Endothelial cell of umbilical vein (primary cell): ENCODE results near the gene CDK2. TPM values are rescaled to one million over a fixed set of nuclear protein-coding genes. Genes with fewer than 3 reads are reported as not detected.

ENCODE experiments used
- BruUV-seq: library from RNA; stranded (reverse); fragments of 400-500 nt; replicated peaks from 2 replicates; lab custom pipeline; 2021; lab: Mats Ljungman, UMichigan
- CTCF ChIA-PET: fragments of 300-600, 350-600 bp; sonication (Branson Sonifier 250); formaldehyde crosslinking; loops from one replicate; lab custom pipeline; 2021; ENCODE audit warnings: antibody characterized with exemption, inconsistent platforms; lab: Charles Lee
- POLR2A ChIA-PET: fragments of 300-600, 350-600 bp; sonication (Branson Sonifier 250); formaldehyde crosslinking; loops from one replicate; lab custom pipeline; 2021; ENCODE audit warnings: antibody characterized with exemption, inconsistent platforms; lab: Charles Lee
- DNase-seq: peaks from one replicate; pipeline ENCODE4 v3.0.0-alpha.2; 2011; ENCODE audit warnings: low read depth, low spot score
- FAIRE-seq: peaks from 2 replicates; lab custom pipeline; 2011; peaks lifted over from hg19 to GRCh38; lab: Jason Lieb, UNC
- H2AFZ ChIP-seq: 2 replicates; pipeline ENCODE4 v1.6.0; 2012; ENCODE audit warnings: low read depth, low read length, control low read depth, inconsistent platforms
- H3K27ac ChIP-seq: 2 replicates; pipeline ENCODE4 v1.5.1; 2011; ENCODE audit warnings: low read depth, mild to moderate bottlenecking, control low read depth, low read length, moderate library complexity; ENCODE audit not compliant: insufficient read depth
- H3K27me3 ChIP-seq, 2 experiments: 2 replicates each; pipeline versions ENCODE4 v1.6.0 to v1.6.1; 2011; ENCODE audit warnings: low read length in 2 of 2, mixed read lengths in 1 of 2; ENCODE audit not compliant: control insufficient read depth in 2 of 2, insufficient read depth in 2 of 2
- H3K36me3 ChIP-seq, 2 experiments: 2 replicates in 1 of 2; 3 replicates in 1 of 2; pipeline ENCODE4 v1.5.1; 2011; ENCODE audit warnings: low read length in 2 of 2, mild to moderate bottlenecking in 1 of 2, moderate library complexity in 1 of 2; ENCODE audit not compliant: control insufficient read depth in 2 of 2, insufficient read depth in 2 of 2; ENCODE audit errors: extremely low read depth in 1 of 2
- H3K4me1 ChIP-seq: 3 replicates; pipeline ENCODE4 v1.5.1; 2011; ENCODE audit warnings: mild to moderate bottlenecking, low read length; ENCODE audit not compliant: control insufficient read depth, insufficient read depth; ENCODE audit errors: extremely low read depth
- H3K4me2 ChIP-seq: 2 replicates; pipeline ENCODE4 v1.6.1; 2011; ENCODE audit warnings: low read length, control low read depth, mixed read lengths; ENCODE audit not compliant: insufficient read depth
- H3K4me3 ChIP-seq, 3 experiments: fragments of 200-600 bp in 1 of 3; sonication (generic), shearing (Covaris generic) in 1 of 3; replicated peaks in 1 of 3; 2 replicates each; pipeline ENCODE4 v1.5.1; 2011 to 2016; ENCODE audit warnings: control low read depth in 3 of 3, low read length in 3 of 3, mild to moderate bottlenecking in 2 of 3, inconsistent platforms in 1 of 3, low read depth in 1 of 3, moderate library complexity in 1 of 3; ENCODE audit not compliant: insufficient read depth in 1 of 3
- H3K79me2 ChIP-seq: 2 replicates; pipeline ENCODE4 v1.6.0; 2012; ENCODE audit warnings: low read length, inconsistent platforms; ENCODE audit not compliant: control insufficient read depth, insufficient read depth
- H3K9ac ChIP-seq: replicated peaks from 2 replicates; pipeline ENCODE3; 2011; ENCODE audit warnings: low read length, control low read depth; ENCODE audit not compliant: insufficient read depth; ENCODE audit errors: extremely low read depth
- H3K9me1 ChIP-seq: replicated peaks from 3 replicates; pipeline ENCODE4 v1.6.0; 2011; ENCODE audit warnings: mild to moderate bottlenecking, low read length; ENCODE audit not compliant: control insufficient read depth, insufficient read depth; ENCODE audit errors: extremely low read depth
- H3K9me3 ChIP-seq: replicated peaks from 2 replicates; pipeline ENCODE4 v1.5.1; 2012; ENCODE audit warnings: low read length, inconsistent platforms; ENCODE audit not compliant: control insufficient read depth, insufficient read depth
- H4K20me1 ChIP-seq: replicated peaks from 2 replicates; pipeline ENCODE3; 2011; ENCODE audit warnings: mild to moderate bottlenecking, low read length; ENCODE audit not compliant: control insufficient read depth, insufficient read depth; ENCODE audit errors: extremely low read depth
- CTCF ChIP-seq, 2 donors: IDR thresholded peaks; 1 replicate in 1 of 2; 2 replicates in 1 of 2; pipeline ENCODE4 v1.5.1; 2011; ENCODE audit warnings: low read length in 2 of 2, mild to moderate bottlenecking in 2 of 2, moderate library complexity in 2 of 2, control low read depth in 1 of 2, inconsistent platforms in 1 of 2, low read depth in 1 of 2; ENCODE audit not compliant: insufficient read depth in 1 of 2; ENCODE audit errors: extremely low read depth in 1 of 2
- EZH2 ChIP-seq: IDR thresholded peaks from 2 replicates; pipeline ENCODE4 v1.6.1; 2012; ENCODE audit warnings: borderline replicate concordance, low read depth, mild to moderate bottlenecking, moderate library complexity, low read length, inconsistent platforms; ENCODE audit not compliant: severe bottlenecking
- FOS ChIP-seq: IDR thresholded peaks from 2 replicates; pipeline ENCODE4 v1.6.1; 2011; ENCODE audit warnings: mild to moderate bottlenecking, low read length, moderate library complexity, borderline replicate concordance; ENCODE audit not compliant: insufficient read depth
- GATA2 ChIP-seq: IDR thresholded peaks from 2 replicates; pipeline ENCODE4 v1.7.0; 2011; ENCODE audit warnings: low read depth, mild to moderate bottlenecking, moderate library complexity, mixed read lengths, low read length; ENCODE audit not compliant: insufficient read length, insufficient read depth
- JUN ChIP-seq: IDR thresholded peaks from 2 replicates; pipeline ENCODE4 v1.6.1; 2011; ENCODE audit warnings: borderline replicate concordance, low read depth; ENCODE audit not compliant: insufficient read length, insufficient read depth
- MAX ChIP-seq: IDR thresholded peaks from 2 replicates; pipeline ENCODE4 v1.6.1; 2011; ENCODE audit not compliant: insufficient read depth, insufficient read length
- MYC ChIP-seq: IDR thresholded peaks from one replicate; pipeline ENCODE4 v1.6.1; 2011; ENCODE audit warnings: mild to moderate bottlenecking, low read depth, low read length
- POLR2A ChIP-seq: IDR thresholded peaks from 2 replicates; pipeline ENCODE4 v1.6.1; 2012; ENCODE audit warnings: low read depth, mild to moderate bottlenecking, control low read depth, low read length
- POLR2AphosphoS5 ChIP-seq: IDR thresholded peaks from 2 replicates; pipeline ENCODE4 v1.6.1; 2012; ENCODE audit warnings: low read depth, mild to moderate bottlenecking, control low read depth, low read length, moderate library complexity; ENCODE audit not compliant: insufficient read depth
- dilution Hi-C: fragments of 300-500 bp; cut with MboI; formaldehyde crosslinking; loops from one replicate; pipeline ENCODE4 v1.15.0; 2019; ENCODE audit warnings: low sequenced_read_pairs; ENCODE audit not compliant: extremely low pct_ligation_motif_present
- intact Hi-C: fragments of 100-400 bp; cut with micrococcal nuclease; formaldehyde crosslinking; loops from one replicate; pipeline ENCODE4 v1.10.0; 2022
- polyA plus RNA-seq, 4 experiments: library from polyadenylated mRNA; depleted of rRNA in 3 of 4; stranded (reverse) in 3 of 4; unstranded in 1 of 4; fragments of >200 nt; gene quantifications; 2 replicates each; pipeline versions ENCODE4 v1.2.1 to v1.2.3, GENCODE V29; 2011 to 2012; ENCODE audit warnings: missing spikeins in 1 of 4
- total RNA-seq: library from RNA; stranded (reverse); gene quantifications from 2 replicates; pipeline ENCODE4 v1.2.3, GENCODE V29; 2021

CDK2 gene
- total and polyA plus RNA-seq, 2 donors (not counting 3 experiments of a cell fraction or from before 2014, with no cell fraction given): 46.7 to 69.8 TPM

GRCh38 chr12:55935738-55936151, 30.9 kb upstream of the CDK2 start:
- Histone ChIP-seq H3K79me2 (no peaks in the 10 kb centered on the region), H3K27me3 (no peaks in the 10 kb centered on the region), H2AFZ (no peak overlapping the region), H3K4me2 (no peak overlapping the region), H3K9me1 (no peaks in the 10 kb centered on the region), H3K4me3 (no peak overlapping the region), H4K20me1 (no peaks in the 10 kb centered on the region), H3K4me1 (peaks cover 24% of the 10 kb centered on the region), H3K36me3 (peaks cover 0 to 8% of the 10 kb centered on the region in 2 experiments), H3K27ac (no peak overlapping the region), H3K9me3 (no peaks in the 10 kb centered on the region), H3K9ac (no peak overlapping the region)
- CTCF ChIA-PET: interaction anchor here (1.0 to 2.2 kb wide), 6 partner anchors 10 to 197 kb away, joined by 3 to 7 read pairs (median 4); partner anchors contain the start of gene DNAJC14
- no peak for FAIRE-seq
- BruUV-seq: no TSS peak
- dilution Hi-C loops (no loop called here), intact Hi-C loops (no loop called here)
- DNase-seq: no peak
- TF ChIP-seq CTCF (IDR thresholded peaks at IDR 0.05; ENCODE audit: extremely low read depth in 1 of 2, insufficient read depth in 1 of 2, low read depth in 1 of 2, low read length in 2 of 2) (peak in 1 of 2 donors; percentile 2), FOS (no peak)
- POLR2A ChIA-PET: no interaction called here

- Histone ChIP-seq H2AFZ (no peak overlapping the region), H3K36me3 (peaks cover 2 to 8% of the 10 kb centered on the region in 2 experiments), H3K4me1 (peaks cover 6% of the 10 kb centered on the region), H3K9me1 (no peaks in the 10 kb centered on the region), H3K27me3 (no peaks in the 10 kb centered on the region), H3K79me2 (no peaks in the 10 kb centered on the region), H3K27ac (no peak overlapping the region), H3K4me2 (no peak overlapping the region), H3K9me3 (no peaks in the 10 kb centered on the region), H3K9ac (no peak overlapping the region), H4K20me1 (no peaks in the 10 kb centered on the region), H3K4me3 (no peak overlapping the region)
- BruUV-seq: no TSS peak
- intact Hi-C loops (no loop called here), dilution Hi-C loops (no loop called here)
- ChIA-PET CTCF (interaction anchor here (1.0 to 3.3 kb wide), 2 partner anchors 91 to 199 kb away, joined by 3 to 66 read pairs; no protein-coding TSS in a partner anchor), POLR2A (no interaction called here)
- DNase-seq (no peak), FAIRE-seq (peak; percentile 15)
- TF ChIP-seq MYC (no peak), JUN (no peak), FOS (no peak), GATA2 (no peak), CTCF (IDR thresholded peaks at IDR 0.05; ENCODE audit: extremely low read depth in 1 of 2, insufficient read depth in 1 of 2, low read depth in 1 of 2, low read length in 2 of 2) (no peak), POLR2AphosphoS5 (no peak), EZH2 (no peak), POLR2A (no peak), MAX (no peak)
Measured at GRCh38 chr12:55937981-55938380, 28.6 kb upstream of the CDK2 start.
